ENCODE data around the gene PLCB1. TPM values are rescaled to one million over a fixed set of nuclear protein-coding genes. Genes with fewer than 3 reads are reported as not detected.

The PLCB1 gene
- total RNA-seq, 1 donor, result 13.4 TPM

- no peak for TF ChIP-seq CTCF (IDR thresholded peaks at IDR 0.05; ENCODE audit: extremely low read depth, low read depth, low read length)
- Histone ChIP-seq H2AFZ (ENCODE audit: low read length) (no peak overlapping the region), H3K9me3 (ENCODE audit: low read depth, low read length) (no peaks in the 10 kb centered on the region), H3K27me3 (ENCODE audit: insufficient read depth, low read length) (no peaks in the 10 kb centered on the region), H3K36me3 (ENCODE audit: insufficient read depth, low read length) (no peaks in the 10 kb centered on the region), H3K4me2 (ENCODE audit: insufficient read depth, low read length) (no peak overlapping the region), H3K27ac (ENCODE audit: low read depth, low read length) (no peak overlapping the region), H4K20me1 (ENCODE audit: insufficient read depth, low read length) (no peaks in the 10 kb centered on the region), H3K4me3 (ENCODE audit: insufficient read depth, low read length) (no peak overlapping the region), H3K4me1 (ENCODE audit: insufficient read depth, low read length) (no peaks in the 10 kb centered on the region), H3K79me2 (ENCODE audit: insufficient read depth, low read length) (no peaks in the 10 kb centered on the region)
- DNase-seq (ENCODE audit: insufficient read length, low spot score, missing footprints), result no peak
These were observed 575.1 kb downstream of the PLCB1 start for GRCh38 chr20:8706961-8707700.

GRCh38 chr20:8709627-8710026 lies 577.6 kb downstream of the PLCB1 start:
- Histone ChIP-seq H3K4me1 (ENCODE audit: insufficient read depth, low read length) (no peaks in the 10 kb centered on the region), H3K79me2 (ENCODE audit: insufficient read depth, low read length) (no peaks in the 10 kb centered on the region), H3K9me3 (ENCODE audit: low read depth, low read length) (no peaks in the 10 kb centered on the region), H3K4me2 (ENCODE audit: insufficient read depth, low read length) (no peak overlapping the region), H4K20me1 (ENCODE audit: insufficient read depth, low read length) (no peaks in the 10 kb centered on the region), H3K4me3 (ENCODE audit: insufficient read depth, low read length) (no peak overlapping the region), H2AFZ (ENCODE audit: low read length) (no peak overlapping the region), H3K27ac (ENCODE audit: low read depth, low read length) (no peak overlapping the region), H3K27me3 (ENCODE audit: insufficient read depth, low read length) (no peaks in the 10 kb centered on the region), H3K36me3 (ENCODE audit: insufficient read depth, low read length) (no peaks in the 10 kb centered on the region)
- DNase-seq (ENCODE audit: insufficient read length, low spot score, missing footprints), result peak; percentile 46
- TF ChIP-seq CTCF (IDR thresholded peaks at IDR 0.05; ENCODE audit: extremely low read depth, low read depth, low read length), result no peak

- no peaks in the 10 kb centered on the region for H3K4me1 ChIP-seq (ENCODE audit: insufficient read depth, low read length)
- TF ChIP-seq CTCF (IDR thresholded peaks at IDR 0.05; ENCODE audit: extremely low read depth, low read depth, low read length), result no peak
These were observed 579.4 kb downstream of the PLCB1 start for GRCh38 chr20:8711501-8711900.

GRCh38 chr20:8714206-8714605 lies 582.1 kb downstream of the PLCB1 start:
- Histone ChIP-seq H4K20me1 (ENCODE audit: insufficient read depth, low read length) (no peaks in the 10 kb centered on the region), H2AFZ (ENCODE audit: low read length) (no peak overlapping the region), H3K4me3 (ENCODE audit: insufficient read depth, low read length) (no peak overlapping the region), H3K9me3 (ENCODE audit: low read depth, low read length) (no peaks in the 10 kb centered on the region), H3K27me3 (ENCODE audit: insufficient read depth, low read length) (no peaks in the 10 kb centered on the region), H3K27ac (ENCODE audit: low read depth, low read length) (no peak overlapping the region), H3K4me1 (ENCODE audit: insufficient read depth, low read length) (no peaks in the 10 kb centered on the region), H3K36me3 (ENCODE audit: insufficient read depth, low read length) (no peaks in the 10 kb centered on the region), H3K79me2 (ENCODE audit: insufficient read depth, low read length) (no peaks in the 10 kb centered on the region), H3K4me2 (ENCODE audit: insufficient read depth, low read length) (no peak overlapping the region)
- no peak for DNase-seq (ENCODE audit: insufficient read length, low spot score, missing footprints)
- no peak for TF ChIP-seq CTCF (IDR thresholded peaks at IDR 0.05; ENCODE audit: extremely low read depth, low read depth, low read length)

More at GRCh38 chr20:8711501-8711900, 579.4 kb downstream of the PLCB1 start:
- Histone ChIP-seq H3K4me3 (ENCODE audit: insufficient read depth, low read length) (no peak overlapping the region), H3K27ac (ENCODE audit: low read depth, low read length) (no peak overlapping the region), H3K79me2 (ENCODE audit: insufficient read depth, low read length) (no peaks in the 10 kb centered on the region), H3K27me3 (ENCODE audit: insufficient read depth, low read length) (no peaks in the 10 kb centered on the region), H2AFZ (ENCODE audit: low read length) (no peak overlapping the region), H4K20me1 (ENCODE audit: insufficient read depth, low read length) (no peaks in the 10 kb centered on the region), H3K9me3 (ENCODE audit: low read depth, low read length) (no peaks in the 10 kb centered on the region), H3K36me3 (ENCODE audit: insufficient read depth, low read length) (no peaks in the 10 kb centered on the region), H3K4me2 (ENCODE audit: insufficient read depth, low read length) (no peak overlapping the region)
- DNase-seq (ENCODE audit: insufficient read length, low spot score, missing footprints), result no peak
